ENCODE data around the gene THSD7A.

DNA sequence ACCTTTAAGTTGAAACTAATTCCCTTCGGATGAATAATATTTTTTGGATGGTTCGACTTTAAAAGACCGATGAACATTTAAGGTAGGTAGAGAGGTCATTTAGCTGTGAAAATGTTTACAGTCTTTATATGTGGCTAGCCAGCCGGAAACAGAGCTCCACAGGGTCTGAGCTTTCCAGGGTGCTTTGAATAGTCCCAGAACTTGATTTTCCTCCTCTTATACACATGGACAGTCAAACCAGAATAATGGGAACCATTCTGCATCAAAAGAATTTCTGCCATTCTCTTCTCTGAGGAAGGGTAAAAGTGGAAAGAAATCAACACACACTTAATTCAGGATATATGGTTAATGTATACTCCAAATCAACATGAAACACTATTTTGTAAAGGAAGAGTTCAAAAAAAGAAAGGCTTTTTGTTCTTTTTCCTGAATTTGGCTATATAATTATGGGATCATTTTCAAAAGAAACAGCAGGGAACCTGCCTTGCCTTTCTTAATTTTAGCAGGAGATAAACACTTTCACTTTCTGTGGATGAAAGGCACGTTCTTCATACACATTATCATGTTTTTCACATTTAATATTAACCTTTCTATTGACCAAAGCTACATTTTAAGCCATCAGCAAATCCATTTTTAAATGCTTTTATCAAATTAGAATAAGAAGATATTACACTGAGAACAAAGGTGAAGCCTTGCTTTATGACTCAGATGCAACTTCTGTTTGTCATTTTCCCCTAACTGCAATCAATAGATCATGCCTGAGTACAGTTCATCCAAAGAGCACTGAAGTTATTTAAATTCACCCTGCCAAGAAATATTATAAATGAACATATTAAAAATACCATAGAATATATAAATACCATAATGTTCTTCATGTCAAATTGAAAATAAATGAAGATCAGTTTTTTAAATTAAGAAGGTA is 307.3 kb downstream of the THSD7A start:
- TF ChIP-seq CEBPB (IDR thresholded peaks at IDR 0.05; ENCODE audit: low read depth, low read length) (no peak), POLR2A (IDR thresholded peaks at IDR 0.05; ENCODE audit: low read depth, low read length) (no peak), RFX5 (IDR thresholded peaks at IDR 0.05; ENCODE audit: low read depth, low read length) (no peak), MAFK (IDR thresholded peaks at IDR 0.05; ENCODE audit: low read depth, low read length) (no peak), RCOR1 (IDR thresholded peaks at IDR 0.05; ENCODE audit: insufficient replicate concordance, low read length) (no peak), SMC3 (IDR thresholded peaks at IDR 0.05; ENCODE audit: low read depth, low read length) (no peak)
- TF ChIP-seq, protein P1, sequence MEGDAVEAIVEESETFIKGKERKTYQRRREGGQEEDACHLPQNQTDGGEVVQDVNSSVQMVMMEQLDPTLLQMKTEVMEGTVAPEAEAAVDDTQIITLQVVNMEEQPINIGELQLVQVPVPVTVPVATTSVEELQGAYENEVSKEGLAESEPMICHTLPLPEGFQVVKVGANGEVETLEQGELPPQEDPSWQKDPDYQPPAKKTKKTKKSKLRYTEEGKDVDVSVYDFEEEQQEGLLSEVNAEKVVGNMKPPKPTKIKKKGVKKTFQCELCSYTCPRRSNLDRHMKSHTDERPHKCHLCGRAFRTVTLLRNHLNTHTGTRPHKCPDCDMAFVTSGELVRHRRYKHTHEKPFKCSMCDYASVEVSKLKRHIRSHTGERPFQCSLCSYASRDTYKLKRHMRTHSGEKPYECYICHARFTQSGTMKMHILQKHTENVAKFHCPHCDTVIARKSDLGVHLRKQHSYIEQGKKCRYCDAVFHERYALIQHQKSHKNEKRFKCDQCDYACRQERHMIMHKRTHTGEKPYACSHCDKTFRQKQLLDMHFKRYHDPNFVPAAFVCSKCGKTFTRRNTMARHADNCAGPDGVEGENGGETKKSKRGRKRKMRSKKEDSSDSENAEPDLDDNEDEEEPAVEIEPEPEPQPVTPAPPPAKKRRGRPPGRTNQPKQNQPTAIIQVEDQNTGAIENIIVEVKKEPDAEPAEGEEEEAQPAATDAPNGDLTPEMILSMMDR (conservative IDR thresholded peaks at IDR 0.05; ENCODE audit: low read depth, low read length), result no peak
- TF ChIP-seq, protein P2, sequence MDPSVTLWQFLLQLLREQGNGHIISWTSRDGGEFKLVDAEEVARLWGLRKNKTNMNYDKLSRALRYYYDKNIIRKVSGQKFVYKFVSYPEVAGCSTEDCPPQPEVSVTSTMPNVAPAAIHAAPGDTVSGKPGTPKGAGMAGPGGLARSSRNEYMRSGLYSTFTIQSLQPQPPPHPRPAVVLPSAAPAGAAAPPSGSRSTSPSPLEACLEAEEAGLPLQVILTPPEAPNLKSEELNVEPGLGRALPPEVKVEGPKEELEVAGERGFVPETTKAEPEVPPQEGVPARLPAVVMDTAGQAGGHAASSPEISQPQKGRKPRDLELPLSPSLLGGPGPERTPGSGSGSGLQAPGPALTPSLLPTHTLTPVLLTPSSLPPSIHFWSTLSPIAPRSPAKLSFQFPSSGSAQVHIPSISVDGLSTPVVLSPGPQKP (IDR thresholded peaks at IDR 0.05; ENCODE audit: borderline replicate concordance, low read depth, low read length), result no peak
- TF ChIP-seq, protein P3, sequence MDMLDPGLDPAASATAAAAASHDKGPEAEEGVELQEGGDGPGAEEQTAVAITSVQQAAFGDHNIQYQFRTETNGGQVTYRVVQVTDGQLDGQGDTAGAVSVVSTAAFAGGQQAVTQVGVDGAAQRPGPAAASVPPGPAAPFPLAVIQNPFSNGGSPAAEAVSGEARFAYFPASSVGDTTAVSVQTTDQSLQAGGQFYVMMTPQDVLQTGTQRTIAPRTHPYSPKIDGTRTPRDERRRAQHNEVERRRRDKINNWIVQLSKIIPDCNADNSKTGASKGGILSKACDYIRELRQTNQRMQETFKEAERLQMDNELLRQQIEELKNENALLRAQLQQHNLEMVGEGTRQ (IDR thresholded peaks at IDR 0.05; ENCODE audit: low read depth, low read length), result no peak

Data from IMR-90 (cell line).